Gastroesophageal sphincter (tissue), 4 donors: ENCODE data around the gene PRDM5. TPM values are rescaled to one million over a fixed set of nuclear protein-coding genes. Genes with fewer than 3 reads are reported as not detected.

ENCODE experiments used
- ATAC-seq: fragments of 150-250 bp; one replicate; pipeline ENCODE4 v1.9.1; 2016; ENCODE audit warnings: mild to moderate bottlenecking, moderate library complexity
- H3K27ac ChIP-seq, 4 donors: fragments of 200-600 bp; sonication (generic) in 3 of 4; 1 replicate in 3 of 4; 2 replicates in 1 of 4; pipeline ENCODE4 v1.5.1; 2016 to 2019
- H3K27me3 ChIP-seq: fragments of 200-600 bp; sonication (generic); one replicate; pipeline ENCODE4 v1.5.1; 2019
- H3K36me3 ChIP-seq, 2 donors: fragments of 200-600 bp; sonication (generic); one replicate each; pipeline ENCODE4 v1.5.1; 2019; ENCODE audit warnings: control low read depth in 1 of 2
- H3K4me1 ChIP-seq, 3 donors: fragments of 200-600 bp; sonication (generic); 1 replicate in 2 of 3; 2 replicates in 1 of 3; pipeline ENCODE4 v1.5.1; 2016 to 2019; ENCODE audit warnings: control low read depth in 2 of 3
- H3K4me3 ChIP-seq, 2 donors: fragments of 200-600 bp; sonication (generic); one replicate each; pipeline ENCODE4 v1.5.1; 2019; ENCODE audit warnings: mild to moderate bottlenecking in 1 of 2, moderate library complexity in 1 of 2
- H3K9me3 ChIP-seq, 3 donors: fragments of 200-600 bp; sonication (generic); one replicate each; pipeline ENCODE4 v1.5.1; 2017 to 2019; ENCODE audit warnings: control low read depth in 2 of 3
- CTCF ChIP-seq, 4 experiments: fragments of 200-600 bp in 2 of 4; fragments of 450-650 bp in 2 of 4; sonication (generic) in 1 of 4; IDR thresholded peaks; one replicate each; pipeline ENCODE4 v1.5.1; 2017 to 2019; ENCODE audit warnings: antibody characterized with exemption in 4 of 4, mild to moderate bottlenecking in 2 of 4, moderate library complexity in 2 of 4
- EP300 ChIP-seq: sonication (generic); formaldehyde crosslinking; IDR thresholded peaks from one replicate; pipeline ENCODE4 v1.6.1; 2017; ENCODE audit warnings: antibody characterized with exemption, mild to moderate bottlenecking
- POLR2A ChIP-seq, 2 donors: fragments of 450-650 bp; IDR thresholded peaks; one replicate each; pipeline ENCODE4 v1.6.1; 2017; ENCODE audit warnings: antibody characterized with exemption in 2 of 2, mild to moderate bottlenecking in 2 of 2, moderate library complexity in 1 of 2
- POLR2AphosphoS5 ChIP-seq: sonication (generic); formaldehyde crosslinking; IDR thresholded peaks from one replicate; pipeline ENCODE4 v1.6.1; 2017; ENCODE audit warnings: antibody characterized with exemption
- WGBS, 2 donors: methylation state at CpG; one replicate each; pipeline ENCODE4 v1.1.5; 2018; ENCODE audit warnings: low coverage in 1 of 2; 5-methylcytosine and 5-hydroxymethylcytosine counted together
- total RNA-seq, 4 donors: library from RNA; depleted of rRNA; stranded (reverse); fragments of >200 nt; gene quantifications; one replicate each; pipeline ENCODE4 v1.1.0, GENCODE V29; 2016

The PRDM5 gene
- total RNA-seq, 4 donors from 2014 or later = 10.6 to 33.9 (median 18.9) TPM

DNA sequence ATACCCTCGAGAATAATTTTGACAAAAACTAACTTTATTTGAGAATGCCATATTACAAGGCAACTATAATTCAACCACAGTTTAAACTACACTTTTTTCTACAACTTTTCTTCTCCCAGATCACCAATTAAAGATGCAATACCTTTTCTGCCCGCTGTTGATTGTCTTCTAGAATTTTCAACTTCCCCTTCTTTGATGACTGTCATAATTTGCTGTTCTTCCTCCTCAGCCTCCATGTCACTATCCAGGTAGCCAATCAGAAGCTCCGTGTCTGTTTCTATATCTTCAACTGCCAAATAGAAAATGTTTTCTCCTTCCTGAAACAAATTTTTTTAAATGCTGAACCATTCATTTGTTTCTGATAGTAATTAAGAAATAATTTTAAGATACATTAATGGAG is 101.5 kb downstream of the PRDM5 start:
- ATAC-seq = no peak
- no peak for TF ChIP-seq EP300
- TF ChIP-seq CTCF (IDR thresholded peaks at IDR 0.05) = no peak
- TF ChIP-seq POLR2A (IDR thresholded peaks at IDR 0.05) = no peak
- no peak for TF ChIP-seq POLR2AphosphoS5
- peaks cover 0 to 15% of the 10 kb centered on the region in 2 donors for H3K36me3 ChIP-seq
- no peaks in the 10 kb centered on the region for H3K27me3 ChIP-seq
- H3K4me1 ChIP-seq = no peaks in the 10 kb centered on the region
- no peaks in the 10 kb centered on the region for H3K9me3 ChIP-seq
- WGBS, 2 donors = 89 to 93% methylated on average over 2 to 3 of the region's 3 CpGs
- H3K4me3 ChIP-seq = no peak overlapping the region
- H3K27ac ChIP-seq = no peak overlapping the region

DNA sequence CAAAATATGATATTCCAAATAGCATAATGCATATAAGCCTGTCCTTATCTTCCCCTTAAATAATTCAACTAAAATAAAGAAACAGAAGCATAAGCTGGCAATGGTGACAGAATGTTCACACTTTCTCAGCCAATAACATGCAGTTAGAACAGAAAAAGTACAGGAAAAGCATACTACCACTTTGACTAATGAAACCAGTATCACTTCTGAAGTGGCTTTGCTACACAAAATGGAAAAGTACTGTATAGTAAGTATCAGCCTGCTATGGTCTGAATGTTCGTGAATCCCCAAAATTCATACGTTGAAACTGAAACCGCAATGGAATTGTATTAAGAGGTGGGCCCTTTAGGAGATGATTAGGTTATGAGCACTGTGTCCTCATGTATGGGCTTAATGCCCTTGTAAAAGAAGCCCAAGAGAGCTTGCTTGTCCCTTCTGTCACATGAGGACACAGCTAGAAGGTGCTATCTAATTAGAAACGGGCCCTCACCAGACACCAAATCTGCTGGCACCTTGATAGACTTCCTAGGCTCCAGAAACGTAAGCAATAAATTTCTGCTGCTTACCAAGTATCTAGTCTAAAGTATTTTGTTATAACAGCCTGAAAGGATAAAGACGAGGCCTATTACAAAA is 102.6 kb downstream of the PRDM5 start:
- Histone ChIP-seq H3K27me3 (no peaks in the 10 kb centered on the region), H3K9me3 (no peaks in the 10 kb centered on the region), H3K4me1 (no peaks in the 10 kb centered on the region), H3K4me3 (no peak overlapping the region), H3K36me3 (peaks cover 0 to 15% of the 10 kb centered on the region in 2 donors), H3K27ac (no peak overlapping the region)
- no peak for ATAC-seq
- WGBS, 2 donors = 91 to 93% methylated on average over 5 of the region's 6 CpGs
- no peak for TF ChIP-seq EP300
- TF ChIP-seq POLR2A (IDR thresholded peaks at IDR 0.05) = no peak

DNA sequence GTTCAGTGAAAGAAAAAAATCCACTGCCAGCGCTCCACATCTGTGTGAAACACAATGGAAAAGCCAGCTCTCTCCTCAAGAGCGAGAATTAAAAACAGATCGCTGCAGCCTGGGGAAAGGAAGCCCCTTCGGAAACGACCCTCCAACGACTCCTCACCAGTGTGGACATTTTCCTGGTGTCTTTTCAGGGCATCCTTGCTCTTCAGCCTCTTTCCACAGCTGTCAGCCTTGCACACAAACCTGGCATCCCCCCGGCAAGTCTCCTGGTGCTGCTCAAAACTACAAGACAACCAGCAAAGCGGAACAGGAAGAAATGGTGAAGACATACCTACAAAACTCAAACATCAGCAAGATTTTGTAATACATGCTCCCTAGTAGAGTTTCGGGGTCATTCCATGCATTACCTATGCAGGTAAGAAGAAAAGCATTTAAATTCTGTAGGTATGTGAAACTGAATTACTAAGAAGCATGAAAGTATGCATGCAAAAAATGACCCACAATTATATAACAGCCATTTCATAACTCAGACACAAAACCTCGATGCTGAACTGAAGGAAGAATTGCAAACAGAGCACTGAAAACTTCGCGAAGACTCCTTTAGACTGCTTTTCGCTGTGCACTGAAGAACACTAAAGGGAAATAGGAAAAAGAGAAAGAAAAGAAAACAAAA is 106.1 kb downstream of the PRDM5 start:
- Histone ChIP-seq H3K27ac (no peak overlapping the region), H3K36me3 (peaks cover 0 to 21% of the 10 kb centered on the region in 2 donors), H3K4me3 (no peak overlapping the region), H3K9me3 (no peaks in the 10 kb centered on the region), H3K4me1 (no peaks in the 10 kb centered on the region), H3K27me3 (no peaks in the 10 kb centered on the region)
- ATAC-seq = no peak
- TF ChIP-seq POLR2AphosphoS5 = no peak
- no peak for TF ChIP-seq POLR2A (IDR thresholded peaks at IDR 0.05)
- no peak for TF ChIP-seq CTCF (IDR thresholded peaks at IDR 0.05)
- TF ChIP-seq EP300 = no peak
- 83 to 93% methylated on average over 5 to 12 of the region's 13 CpGs for WGBS, 2 donors

DNA sequence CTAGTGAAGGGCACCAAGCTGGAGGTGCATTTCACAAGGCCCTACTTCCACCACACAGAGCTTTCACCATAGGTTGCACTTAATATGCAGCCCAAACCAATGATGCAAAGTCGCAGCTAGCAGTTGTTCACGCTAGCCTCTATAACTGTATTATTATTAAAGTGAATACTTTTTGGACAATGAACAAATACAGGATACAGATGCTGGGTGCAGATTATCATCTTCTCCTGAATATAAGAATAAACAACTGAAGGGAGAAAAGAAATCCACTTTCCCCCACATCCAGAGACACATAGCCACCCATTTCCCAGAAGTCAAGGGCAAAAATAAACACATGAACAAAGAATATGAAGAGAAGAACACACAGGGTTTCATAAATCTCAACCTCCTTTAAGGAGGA is 107.2 kb downstream of the PRDM5 start:
- WGBS, 2 donors = 75 to 94% methylated on average over 2 of the region's 2 CpGs
- Histone ChIP-seq H3K36me3 (peaks cover 0 to 18% of the 10 kb centered on the region in 2 donors), H3K27ac (no peak overlapping the region), H3K27me3 (no peaks in the 10 kb centered on the region), H3K4me3 (no peak overlapping the region), H3K9me3 (peaks cover 0 to 3% (median 0%) of the 10 kb centered on the region in 3 donors), H3K4me1 (no peaks in the 10 kb centered on the region)
- ATAC-seq = no peak
- TF ChIP-seq POLR2A (IDR thresholded peaks at IDR 0.05) = no peak
- no peak for TF ChIP-seq CTCF (IDR thresholded peaks at IDR 0.05)
- TF ChIP-seq EP300 = no peak
- TF ChIP-seq POLR2AphosphoS5 = no peak

GRCh38 chr4:120814886-120815285 is 107.6 kb downstream of the PRDM5 start:
- no peaks in the 10 kb centered on the region for H3K4me1 ChIP-seq
- TF ChIP-seq EP300 = no peak
- no peak for TF ChIP-seq POLR2A (IDR thresholded peaks at IDR 0.05)
- no peak for TF ChIP-seq CTCF (IDR thresholded peaks at IDR 0.05)
- no peak for ATAC-seq
- H3K9me3 ChIP-seq = peaks cover 0 to 7% (median 0%) of the 10 kb centered on the region in 3 donors
- no peak overlapping the region for H3K4me3 ChIP-seq
- H3K27me3 ChIP-seq = no peaks in the 10 kb centered on the region
- 88 to 91% methylated on average over 2 of the region's 2 CpGs for WGBS, 2 donors
- H3K27ac ChIP-seq = no peak overlapping the region
- peaks cover 0 to 22% of the 10 kb centered on the region in 2 donors for H3K36me3 ChIP-seq
